ENCODE results near the gene CAT.

CAT gene

DNA sequence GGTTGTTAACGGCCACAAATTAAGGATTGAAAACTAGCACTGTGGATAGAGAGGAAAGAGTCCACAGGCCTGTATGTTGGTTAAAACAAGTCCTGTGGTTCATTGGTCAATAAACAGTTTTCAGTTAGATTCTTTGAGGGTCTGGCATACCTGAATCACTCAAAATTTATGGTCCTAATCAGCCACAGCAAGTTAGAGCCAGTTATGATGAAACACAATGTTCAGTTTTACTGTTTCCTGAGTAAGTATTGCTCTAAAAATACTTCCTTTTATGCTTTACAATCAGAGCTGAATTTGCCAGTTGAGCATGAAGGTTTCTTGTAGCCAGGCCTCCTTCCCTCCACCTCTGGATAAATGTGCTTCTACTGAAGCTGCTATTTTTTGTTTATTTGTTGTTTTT is 12.9 kb upstream of the CAT start:
- no peak for DNase-seq

DNA sequence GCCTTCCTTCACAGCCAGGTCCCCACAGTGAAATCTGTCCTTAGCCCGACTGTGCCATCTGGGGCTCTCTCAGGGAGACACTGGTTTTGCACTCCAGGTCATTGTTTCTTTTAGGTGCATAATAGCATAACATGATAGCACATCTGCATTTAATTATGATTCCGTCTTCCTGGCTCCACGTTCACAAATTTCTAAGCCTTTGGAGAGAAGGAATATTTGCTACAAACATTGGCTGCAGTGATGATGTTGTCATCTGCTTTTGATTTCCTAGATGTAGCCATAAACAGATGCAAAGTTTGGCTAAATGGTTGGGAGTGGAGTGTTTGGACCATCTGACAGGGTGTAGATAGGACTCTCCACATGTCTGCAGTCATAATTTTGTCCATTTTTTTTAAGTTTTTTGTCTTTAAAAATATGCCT is 12.0 kb upstream of the CAT start:
- no peak for DNase-seq

DNA sequence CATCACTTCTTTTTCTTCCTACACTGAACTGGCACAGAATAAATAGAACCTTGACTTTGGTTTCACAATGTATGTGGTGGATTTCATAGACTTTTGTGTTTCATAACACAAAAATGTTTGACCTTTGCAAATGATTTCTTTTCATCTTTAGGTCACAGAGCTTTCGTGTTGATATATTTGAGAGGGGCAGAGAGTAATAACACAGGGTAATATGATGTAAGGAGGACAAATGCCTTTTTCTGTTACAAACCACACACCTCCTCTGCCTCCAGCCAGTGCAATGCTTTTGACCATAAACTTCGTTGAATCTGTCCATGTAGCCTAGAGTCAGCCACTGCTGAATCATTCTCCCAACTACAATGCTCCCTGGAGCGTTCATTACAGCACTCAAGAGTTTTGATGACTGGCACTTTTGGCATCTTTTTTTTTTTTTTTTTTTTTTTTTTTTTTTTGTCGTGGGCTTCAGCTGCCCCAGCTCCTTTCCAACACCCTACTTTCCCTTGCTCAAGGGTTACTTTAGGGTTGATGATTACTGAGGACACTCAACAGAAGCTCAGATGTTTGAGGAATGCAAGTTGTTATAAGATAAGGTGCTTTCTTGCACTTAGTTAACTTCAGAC is 11.4 kb upstream of the CAT start:
- DNase-seq: no peak

DNA sequence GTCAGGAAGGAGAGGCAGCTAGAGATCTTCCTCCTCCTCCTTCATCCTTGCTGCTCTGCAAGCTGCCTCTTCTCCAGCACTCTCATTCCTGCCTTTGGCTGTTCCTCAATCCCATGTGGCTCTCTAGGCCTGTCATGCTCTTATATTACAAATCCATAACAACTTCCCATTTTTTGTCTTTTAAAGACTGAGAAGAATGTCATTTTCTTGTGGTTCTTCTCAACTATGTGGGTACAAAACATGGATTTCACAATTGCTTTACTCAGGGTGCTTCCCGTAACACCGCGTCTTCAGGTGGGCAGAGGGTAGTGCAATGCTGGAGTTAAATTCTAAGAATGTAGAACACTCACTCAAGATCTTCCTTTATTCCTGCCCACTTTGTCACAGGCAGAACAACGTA is 6.8 kb upstream of the CAT start:
- DNase-seq: no peak

DNA sequence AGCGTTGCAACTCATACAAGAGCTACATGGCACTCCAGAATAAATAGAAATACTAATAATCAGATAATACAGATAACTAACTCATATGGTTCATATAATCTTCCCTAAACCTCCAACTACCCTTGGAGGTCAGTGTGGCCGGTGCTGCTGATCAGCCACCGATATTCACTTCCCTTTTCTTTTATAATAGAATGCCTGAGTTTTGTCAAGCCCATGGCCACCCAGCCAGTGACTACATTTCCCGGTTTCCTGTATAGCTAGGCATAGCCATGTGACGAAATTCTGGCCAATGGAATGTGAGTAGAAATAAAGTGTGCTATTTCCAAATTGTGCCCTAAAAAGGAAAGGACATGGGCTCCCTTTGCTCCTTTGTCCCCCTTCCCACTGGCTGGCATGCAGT is 5.9 kb upstream of the CAT start:
- no peak for DNase-seq

DNA sequence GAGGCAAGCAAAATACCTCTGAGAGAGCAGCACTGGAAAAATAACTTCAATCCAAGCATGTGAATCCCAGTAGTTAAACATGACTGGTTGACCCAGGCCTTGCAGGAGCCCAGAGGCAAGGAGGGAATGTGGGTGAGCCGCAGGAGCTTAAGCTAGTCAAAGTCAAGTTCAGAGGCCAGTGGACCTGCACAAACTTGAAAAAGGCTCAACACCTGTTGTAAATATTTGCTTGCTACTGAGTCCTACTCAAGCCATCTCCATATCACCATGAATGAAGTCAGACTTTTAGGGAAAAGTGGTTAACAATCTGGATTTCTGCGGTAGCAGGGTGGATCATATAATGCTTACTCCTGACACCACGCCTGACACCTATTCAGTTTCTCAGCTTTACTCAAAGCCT is 4.8 kb upstream of the CAT start:
- DNase-seq: no peak

DNA sequence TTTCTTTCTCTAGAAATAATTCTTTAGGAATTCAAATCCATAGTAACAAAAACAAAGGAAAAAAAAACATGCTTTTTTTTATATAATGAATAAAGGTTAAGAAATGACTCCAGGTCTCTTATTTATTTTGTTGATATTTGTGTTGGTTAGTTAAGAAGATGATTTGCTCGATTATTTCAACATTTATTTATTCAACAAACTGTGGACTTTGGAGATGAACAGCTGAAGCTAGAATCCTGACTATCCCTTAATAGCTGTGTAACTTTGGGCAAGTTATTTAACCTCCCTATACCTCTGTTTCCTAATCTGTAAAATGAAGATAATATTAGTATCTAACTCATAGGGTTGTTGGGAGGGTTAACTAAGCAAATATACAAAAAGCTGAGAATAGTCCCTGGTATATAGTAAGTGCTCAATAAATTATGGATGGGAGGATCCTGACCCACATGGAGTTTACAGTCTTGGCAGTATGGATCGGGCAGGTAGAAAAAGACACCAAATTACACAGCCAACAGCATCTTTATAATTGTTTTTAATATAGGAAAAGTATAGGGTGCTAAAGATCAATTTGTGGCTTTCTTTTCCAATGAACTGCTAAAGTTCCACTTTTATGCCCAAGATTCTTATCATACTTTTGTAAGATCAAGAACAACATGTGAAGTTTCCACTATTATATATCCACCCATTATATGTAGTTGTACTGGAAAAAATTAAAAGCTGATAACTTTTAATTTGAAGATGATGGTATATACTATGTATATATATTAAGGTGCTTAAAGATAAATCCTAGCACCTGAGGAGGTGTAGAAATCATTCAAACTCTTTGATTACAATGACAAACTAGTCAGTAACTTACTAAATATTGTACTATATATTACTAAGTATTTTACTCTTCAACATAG is 1.3 kb upstream of the CAT start:
- DNase-seq: no peak

DNA sequence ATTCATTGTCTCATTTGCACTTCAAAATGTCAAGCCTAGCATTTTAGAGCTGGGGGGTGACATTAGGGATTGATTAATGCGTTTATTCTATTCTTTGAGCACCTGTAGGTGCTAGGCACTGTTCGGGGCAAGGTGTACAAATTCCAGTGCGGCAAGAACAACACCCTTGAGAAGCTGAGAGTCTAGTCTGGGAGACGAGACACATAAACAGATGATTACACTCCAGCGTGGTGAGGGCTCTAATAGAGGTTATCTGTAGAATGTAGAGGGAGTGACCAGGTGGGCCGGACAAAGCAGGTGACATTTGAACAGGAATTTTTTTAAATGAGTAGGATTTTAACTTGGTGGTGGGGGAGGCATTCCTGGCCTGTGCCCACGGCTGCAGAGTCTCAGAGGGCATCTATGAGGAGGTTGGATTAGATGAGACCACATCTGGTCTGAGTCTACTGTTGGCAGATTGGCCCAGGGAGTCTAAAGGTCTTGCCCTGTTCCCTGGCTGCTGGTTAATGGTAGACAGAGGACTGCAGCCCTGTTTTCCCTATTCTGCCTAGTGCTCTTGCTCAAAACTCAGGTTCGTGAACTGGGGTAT is 970 bp downstream of the CAT start:
- DNase-seq: no peak

DNA sequence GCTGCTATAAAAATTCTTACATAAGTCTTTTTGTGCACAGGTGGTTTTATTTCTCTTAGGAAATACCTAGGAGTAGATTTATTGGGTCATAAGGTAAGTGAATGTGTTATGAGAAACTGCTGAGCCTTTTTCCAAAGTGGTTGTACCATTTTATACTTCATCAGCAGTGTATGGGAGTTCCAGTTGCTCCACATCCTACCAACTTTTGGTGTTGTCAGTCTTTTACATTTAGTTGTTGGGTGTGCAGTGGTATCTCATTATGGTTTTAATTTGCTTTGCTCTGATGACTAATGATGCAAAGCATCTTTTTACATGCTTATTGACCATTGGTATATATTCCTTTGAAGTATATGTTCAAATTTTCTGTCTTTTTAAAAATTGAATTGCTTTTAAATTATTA is 3.1 kb downstream of the CAT start:
- no peak for DNase-seq

DNA sequence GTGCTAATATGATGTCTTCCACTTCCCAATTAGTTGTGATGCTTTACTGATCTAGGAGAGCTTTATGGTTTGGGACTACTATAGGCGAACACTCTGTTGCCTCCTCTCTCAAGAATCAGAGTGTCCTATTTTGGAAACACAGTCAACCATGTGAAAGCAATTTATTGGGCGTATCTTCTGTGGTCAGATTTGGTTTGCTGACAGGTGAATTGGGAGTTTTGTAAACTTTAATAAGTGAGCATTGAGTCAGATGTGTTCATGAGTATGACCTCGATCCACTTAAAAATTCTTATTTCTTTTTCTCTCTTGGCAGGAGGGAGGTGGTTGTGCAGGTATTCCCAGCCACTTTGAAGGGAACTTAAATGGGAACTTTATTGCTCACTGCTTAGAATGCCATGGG is 4.4 kb downstream of the CAT start:
- no peak for DNase-seq

DNA sequence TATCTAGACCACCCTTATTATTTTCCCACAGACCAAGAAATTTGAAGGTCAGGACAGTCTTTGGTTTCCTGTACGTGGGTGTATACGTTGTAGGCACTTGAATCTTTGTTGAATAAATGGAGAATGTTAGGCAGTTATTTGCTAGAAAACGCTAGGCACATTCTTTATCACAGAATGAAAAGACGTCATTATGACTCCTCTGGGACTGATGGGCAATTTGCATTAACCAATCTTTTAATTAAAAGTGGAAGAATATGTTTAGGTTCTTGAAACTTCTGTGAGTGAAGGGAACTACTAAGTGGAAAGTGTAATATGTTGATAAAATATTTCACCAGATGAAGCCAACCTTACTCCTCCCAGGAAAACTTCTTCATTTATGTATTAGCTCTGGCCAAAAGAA is 5.7 kb downstream of the CAT start:
- DNase-seq: no peak

DNA sequence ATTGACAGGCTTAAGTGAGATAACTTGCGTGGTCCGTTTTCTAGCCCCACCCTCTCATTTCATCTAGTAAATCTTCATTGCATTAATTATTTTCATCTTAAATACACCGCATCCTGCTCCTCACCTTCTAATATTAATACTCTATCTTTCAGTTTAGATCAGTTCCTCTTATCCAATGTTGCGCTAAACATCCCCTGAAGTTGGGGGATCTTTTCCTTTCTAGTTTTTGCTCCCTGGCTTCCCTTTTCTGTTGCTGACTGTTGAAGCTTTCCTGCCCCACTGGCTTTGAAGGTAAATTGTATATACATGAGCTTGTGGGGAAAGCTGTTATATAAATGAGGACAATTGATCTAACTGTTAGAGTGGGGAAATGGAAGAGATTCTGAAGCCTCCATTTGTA is 7.2 kb downstream of the CAT start:
- no peak for DNase-seq

DNA sequence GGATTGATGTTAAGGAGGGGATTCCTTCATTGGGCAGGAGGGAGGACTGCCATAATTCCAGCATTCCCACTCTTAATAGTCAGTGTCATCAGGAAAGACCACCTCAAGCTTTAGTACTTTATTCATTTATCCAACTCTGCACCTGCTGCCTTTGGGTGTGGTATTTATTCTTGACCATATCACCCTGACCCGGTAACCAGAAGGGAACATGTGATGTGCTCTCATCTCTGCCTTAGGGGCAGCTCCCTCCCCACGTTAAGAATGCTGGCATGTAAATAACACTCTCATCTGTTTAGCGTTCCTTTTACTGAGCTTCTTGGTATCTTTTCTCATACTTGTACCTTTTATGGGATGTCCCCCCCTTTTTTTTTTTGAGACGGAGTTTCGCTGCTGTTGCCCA is 7.7 kb downstream of the CAT start:
- no peak for DNase-seq

DNA sequence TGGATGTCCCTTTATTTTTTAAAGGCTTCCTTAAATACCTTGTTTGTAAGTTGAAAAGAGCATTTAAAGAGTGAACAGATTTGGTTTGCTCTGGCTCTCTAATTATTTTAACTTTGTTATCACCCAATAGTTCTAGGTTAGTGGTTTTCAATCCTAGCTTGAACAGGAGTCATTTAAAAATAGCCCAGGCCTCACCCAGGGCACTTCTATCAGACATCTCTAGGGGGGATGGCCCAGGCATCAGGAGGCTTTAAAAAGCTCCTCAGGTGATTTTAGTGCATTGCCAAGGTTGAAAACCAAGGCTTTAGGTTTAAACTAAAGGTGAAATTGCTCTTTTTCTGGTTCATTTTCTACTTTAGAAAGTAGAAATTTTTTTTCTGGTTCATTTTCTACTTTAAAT is 8.3 kb downstream of the CAT start:
- DNase-seq: no peak

DNA sequence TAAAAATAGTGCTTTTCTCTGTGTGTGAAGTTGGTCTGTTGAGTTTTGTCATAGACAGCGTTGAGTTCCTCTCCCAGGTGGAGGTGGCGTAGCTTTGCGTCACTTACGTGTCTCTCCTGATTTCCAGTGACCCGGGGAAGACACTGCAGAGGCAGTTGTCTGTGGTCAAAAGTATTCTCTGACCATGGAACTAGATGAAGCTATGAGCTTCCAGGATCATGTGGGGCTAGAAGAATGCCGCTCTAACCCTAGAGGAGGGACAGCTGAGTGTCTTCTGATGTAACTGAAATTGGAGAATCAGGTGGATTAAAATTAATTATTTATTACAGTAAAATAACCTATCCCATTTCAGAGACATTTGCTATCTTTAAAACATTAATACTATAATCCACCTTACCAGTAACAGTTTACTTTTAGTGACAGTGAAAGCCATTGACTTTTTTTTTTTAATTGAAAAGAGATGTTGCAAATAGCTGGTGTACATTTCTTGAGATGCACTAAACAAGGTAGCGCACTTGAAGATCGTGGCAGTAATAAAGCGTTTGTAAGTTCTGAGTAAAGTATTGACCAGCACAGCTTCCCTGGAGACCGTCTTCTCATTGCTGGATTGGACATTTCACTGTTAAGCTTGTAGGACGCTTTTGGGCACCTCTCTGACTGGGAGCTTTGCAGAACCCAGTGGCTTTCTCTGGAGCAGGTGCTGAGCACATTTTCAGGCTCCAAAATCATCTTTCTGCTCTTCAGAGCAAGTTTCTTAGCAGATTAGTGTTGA is 9.7 kb downstream of the CAT start:
- DNase-seq: no peak

DNA sequence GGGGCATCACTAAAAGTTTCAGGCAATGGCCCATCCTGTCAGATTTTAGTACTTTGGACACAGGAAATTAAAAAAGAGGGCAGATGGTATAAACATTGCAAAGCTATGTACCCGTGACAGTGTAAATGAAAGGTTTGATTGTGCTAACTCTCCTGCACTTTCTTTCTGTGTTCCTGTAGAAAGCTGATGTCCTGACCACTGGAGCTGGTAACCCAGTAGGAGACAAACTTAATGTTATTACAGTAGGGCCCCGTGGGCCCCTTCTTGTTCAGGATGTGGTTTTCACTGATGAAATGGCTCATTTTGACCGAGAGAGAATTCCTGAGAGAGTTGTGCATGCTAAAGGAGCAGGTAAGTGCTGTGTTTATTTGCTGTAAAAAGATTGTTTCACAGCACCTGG is 10.3 kb downstream of the CAT start:
- DNase-seq: no peak

DNA sequence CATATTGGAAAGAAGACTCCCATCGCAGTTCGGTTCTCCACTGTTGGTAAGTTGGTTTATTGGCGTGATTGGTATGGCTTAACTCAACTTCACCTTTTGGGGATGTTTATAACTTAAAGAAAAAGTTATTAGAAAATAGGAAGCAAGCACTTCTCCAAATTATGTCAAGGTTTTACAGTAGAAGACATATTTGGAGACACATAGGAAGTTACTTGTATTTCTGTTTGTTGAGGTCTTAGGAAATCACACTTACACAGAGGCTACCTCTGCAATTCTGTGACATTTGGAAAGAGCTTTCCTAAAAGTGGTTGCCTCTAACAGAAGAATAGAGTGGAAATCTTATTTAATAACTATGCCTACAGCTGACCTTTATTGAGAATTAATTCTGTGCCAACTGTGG is 12.3 kb downstream of the CAT start:
- no peak for DNase-seq

DNA sequence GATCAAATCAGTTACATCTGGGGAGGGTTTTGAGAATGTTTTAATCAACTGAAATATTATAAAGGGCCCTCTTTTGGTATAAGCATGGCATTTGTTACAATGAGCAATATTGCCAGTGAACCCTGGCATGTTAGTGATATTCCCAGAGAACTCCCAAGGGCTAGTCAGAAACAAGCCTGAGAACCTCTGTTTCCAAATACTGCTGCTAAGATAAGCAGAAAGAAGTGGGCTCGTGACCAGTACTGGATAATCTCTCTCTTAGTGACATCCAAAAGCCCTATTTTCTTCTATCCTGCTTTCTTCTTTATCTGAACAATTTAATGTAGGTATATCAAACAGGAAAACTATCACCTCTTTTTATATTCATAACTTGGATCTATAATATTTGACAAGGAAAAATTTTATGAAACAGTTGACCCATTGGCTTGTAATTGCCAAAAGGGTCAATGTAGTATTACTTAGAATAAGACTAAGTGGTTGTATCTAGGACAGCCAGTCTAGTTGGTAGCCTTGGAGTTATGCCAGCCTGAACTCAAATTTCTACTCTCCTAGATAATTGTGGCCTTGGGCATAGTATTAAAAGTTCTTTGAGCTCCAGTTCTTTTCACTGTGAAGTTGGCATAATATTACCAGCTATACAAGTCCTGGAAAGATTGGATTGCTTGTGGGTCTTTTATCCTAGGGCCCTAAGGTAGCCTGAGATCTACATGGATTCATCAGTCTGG is 15.7 kb downstream of the CAT start:
- DNase-seq: no peak

DNA sequence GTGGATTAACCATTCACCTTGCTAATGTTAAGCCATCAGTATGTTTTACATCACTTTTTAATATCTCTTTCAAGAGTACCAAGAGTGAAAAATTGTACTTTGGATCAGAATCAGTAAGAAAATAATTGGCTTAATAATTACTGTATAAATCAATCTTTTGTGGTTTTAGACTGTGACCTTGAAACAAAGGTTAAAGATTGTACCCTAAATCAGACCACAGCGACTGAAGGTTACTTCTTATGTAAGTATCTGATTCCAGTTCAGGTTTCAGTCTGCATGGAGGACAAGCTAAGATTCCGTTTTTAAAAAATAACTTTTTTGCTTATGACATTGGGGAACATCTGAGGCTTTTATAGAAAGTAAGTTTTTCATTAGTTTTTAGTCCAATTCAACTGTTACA is 18.9 kb downstream of the CAT start:
- DNase-seq: no peak

DNA sequence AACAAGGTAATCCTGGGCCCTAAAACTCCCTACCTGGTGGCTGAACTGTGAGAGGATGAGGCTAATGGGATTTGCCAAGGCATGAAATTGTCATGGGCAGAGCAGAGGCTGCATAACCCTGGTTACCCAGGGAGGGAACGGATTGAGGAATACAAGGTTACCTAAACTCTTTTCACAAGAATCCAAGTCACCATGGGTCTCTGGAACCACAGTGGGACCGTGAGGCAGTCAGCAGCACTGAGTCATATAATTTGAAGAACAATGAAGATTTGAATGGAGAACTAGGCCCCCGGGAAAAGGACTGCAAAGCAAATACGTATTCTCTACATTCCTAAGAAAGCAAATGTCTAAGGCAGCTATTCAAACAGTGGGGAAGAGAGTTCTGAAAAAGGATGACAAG is 19.8 kb downstream of the CAT start:
- no peak for DNase-seq

DNA sequence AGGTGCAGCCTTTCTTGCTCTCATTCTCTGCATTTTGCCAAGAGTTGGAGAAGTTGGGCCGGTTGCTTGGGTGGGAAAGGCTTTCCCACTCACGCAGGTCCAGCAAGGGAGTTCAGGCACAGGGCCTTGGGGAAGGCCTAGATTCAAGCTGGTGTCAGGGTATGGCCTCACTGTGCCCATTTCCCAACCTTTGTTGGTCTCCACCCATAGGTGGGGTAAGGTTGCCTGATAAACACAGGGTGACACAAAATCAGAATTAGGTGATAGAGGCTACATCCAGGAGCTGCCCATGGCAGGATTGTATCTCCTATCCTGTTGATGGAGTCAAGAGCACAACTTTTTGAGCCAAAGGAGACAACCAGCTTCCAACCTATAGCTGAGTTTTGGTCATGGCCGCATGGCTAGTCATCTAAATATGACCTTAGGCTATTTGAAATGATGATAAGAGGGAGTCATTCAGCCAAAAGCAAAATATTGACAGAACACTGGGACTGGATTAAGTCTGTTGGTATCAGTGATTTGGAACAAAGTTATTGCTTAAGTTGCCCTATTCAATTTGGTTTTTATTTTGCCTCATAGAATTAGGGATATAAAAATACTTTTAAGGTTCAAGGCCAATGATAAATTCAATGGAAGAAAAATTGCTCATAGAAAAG is 20.9 kb downstream of the CAT start:
- no peak for DNase-seq

DNA sequence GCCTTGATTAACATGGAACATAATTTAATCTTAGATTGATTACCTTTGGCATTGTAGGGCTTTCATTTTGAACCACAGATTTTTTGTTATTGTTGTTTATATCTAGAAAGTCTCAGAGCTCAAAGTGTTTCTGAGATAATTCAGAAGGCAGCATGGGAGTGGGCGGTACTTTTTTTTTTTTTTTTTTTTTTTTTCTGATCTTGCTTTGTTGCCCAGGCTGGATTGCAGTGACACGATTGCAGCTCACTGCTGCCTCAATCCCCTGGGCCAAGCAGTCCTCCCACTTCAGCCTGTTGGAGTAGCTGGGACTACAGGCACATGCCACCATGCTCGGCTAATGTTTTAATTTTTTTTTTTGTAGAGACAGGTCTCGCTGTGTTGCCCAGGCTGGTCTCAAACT is 21.5 kb downstream of the CAT start:
- DNase-seq: no peak

Data from central memory CD4-positive, alpha-beta T cell (primary cell).